ENCODE results near the gene THAP4. TPM values are rescaled to one million over a fixed set of nuclear protein-coding genes. Genes with fewer than 3 reads are reported as not detected.

The THAP4 gene
- total and polyA plus RNA-seq, 2 of the 13 experiments (the other 11 are each of a cell fraction or from before 2014, with no cell fraction given) = 59.7 to 75.7 TPM

DNA sequence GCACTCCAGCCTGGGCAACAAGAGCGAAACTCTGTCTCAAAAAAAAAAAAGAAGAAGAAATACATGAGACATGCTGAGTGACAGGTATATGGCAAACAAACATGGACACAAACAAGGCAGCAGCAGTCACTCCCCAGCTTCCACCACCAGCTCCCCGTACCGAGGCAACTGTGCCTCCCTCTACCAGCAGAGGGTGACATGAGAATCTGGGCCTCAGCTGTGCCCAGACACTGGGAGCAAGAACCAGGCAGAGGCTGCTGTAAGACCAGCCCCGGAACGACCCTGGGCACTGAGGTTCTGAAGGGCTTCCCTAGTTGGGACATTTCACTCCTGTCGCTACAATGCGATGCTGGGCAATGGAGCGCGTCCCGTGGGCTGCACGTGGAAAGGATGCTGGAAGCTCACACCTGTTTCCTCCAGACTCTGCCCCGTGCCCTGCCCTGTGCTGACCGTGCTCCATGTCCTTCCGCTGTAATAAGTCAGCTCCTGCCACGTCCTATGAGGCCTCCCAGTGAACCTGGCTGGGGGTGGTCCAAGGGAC is 41.3 kb downstream of the THAP4 start (continued):
- TF ChIP-seq, protein P1, sequence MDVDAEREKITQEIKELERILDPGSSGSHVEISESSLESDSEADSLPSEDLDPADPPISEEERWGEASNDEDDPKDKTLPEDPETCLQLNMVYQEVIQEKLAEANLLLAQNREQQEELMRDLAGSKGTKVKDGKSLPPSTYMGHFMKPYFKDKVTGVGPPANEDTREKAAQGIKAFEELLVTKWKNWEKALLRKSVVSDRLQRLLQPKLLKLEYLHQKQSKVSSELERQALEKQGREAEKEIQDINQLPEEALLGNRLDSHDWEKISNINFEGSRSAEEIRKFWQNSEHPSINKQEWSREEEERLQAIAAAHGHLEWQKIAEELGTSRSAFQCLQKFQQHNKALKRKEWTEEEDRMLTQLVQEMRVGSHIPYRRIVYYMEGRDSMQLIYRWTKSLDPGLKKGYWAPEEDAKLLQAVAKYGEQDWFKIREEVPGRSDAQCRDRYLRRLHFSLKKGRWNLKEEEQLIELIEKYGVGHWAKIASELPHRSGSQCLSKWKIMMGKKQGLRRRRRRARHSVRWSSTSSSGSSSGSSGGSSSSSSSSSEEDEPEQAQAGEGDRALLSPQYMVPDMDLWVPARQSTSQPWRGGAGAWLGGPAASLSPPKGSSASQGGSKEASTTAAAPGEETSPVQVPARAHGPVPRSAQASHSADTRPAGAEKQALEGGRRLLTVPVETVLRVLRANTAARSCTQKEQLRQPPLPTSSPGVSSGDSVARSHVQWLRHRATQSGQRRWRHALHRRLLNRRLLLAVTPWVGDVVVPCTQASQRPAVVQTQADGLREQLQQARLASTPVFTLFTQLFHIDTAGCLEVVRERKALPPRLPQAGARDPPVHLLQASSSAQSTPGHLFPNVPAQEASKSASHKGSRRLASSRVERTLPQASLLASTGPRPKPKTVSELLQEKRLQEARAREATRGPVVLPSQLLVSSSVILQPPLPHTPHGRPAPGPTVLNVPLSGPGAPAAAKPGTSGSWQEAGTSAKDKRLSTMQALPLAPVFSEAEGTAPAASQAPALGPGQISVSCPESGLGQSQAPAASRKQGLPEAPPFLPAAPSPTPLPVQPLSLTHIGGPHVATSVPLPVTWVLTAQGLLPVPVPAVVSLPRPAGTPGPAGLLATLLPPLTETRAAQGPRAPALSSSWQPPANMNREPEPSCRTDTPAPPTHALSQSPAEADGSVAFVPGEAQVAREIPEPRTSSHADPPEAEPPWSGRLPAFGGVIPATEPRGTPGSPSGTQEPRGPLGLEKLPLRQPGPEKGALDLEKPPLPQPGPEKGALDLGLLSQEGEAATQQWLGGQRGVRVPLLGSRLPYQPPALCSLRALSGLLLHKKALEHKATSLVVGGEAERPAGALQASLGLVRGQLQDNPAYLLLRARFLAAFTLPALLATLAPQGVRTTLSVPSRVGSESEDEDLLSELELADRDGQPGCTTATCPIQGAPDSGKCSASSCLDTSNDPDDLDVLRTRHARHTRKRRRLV (CRISPR knock-in tag; IDR thresholded peaks at IDR 0.05) = no peak
- TF ChIP-seq ZNF674 (CRISPR knock-in tag; IDR thresholded peaks at IDR 0.05; ENCODE audit: low read depth) (no peak), ZNF430 (CRISPR knock-in tag; IDR thresholded peaks at IDR 0.05) (no peak), JDP2 (CRISPR knock-in tag; IDR thresholded peaks at IDR 0.05; ENCODE audit: borderline replicate concordance) (no peak), HMGXB3 (CRISPR knock-in tag; IDR thresholded peaks at IDR 0.05; ENCODE audit: borderline replicate concordance) (no peak), DNMT3B (CRISPR knock-in tag; conservative IDR thresholded peaks at IDR 0.05) (no peak), ZNF317 (CRISPR knock-in tag; IDR thresholded peaks at IDR 0.05) (no peak), CREM (IDR thresholded peaks at IDR 0.05) (no peak), CREM (CRISPR knock-in tag; IDR thresholded peaks at IDR 0.05) (no peak), ZNF333 (CRISPR knock-in tag; IDR thresholded peaks at IDR 0.05; ENCODE audit: borderline replicate concordance) (0 out of 2 replicates have a peak, but pooled peaks have one; percentile 3), SP4 (CRISPR knock-in tag; IDR thresholded peaks at IDR 0.05) (peak; percentile 54; the same call in 1 of the 2 replicates), IRX3 (CRISPR knock-in tag; IDR thresholded peaks at IDR 0.05; ENCODE audit: borderline replicate concordance, low read depth) (no peak), SMC3 (IDR thresholded peaks at IDR 0.05; ENCODE audit: low read length) (peak; percentile 57; the same call in 1 of the 2 replicates), ZNF564 (CRISPR knock-in tag; IDR thresholded peaks at IDR 0.05) (no peak), HNRNPL (IDR thresholded peaks at IDR 0.05; ENCODE audit: low read depth, low read length) (0 out of 2 replicates have a peak, but pooled peaks have one; percentile 33), RAD21 (CRISPR knock-in tag; IDR thresholded peaks at IDR 0.05) (peak; percentile 55; the same call in 1 of the 2 replicates)
- TF ChIP-seq, protein P2, sequence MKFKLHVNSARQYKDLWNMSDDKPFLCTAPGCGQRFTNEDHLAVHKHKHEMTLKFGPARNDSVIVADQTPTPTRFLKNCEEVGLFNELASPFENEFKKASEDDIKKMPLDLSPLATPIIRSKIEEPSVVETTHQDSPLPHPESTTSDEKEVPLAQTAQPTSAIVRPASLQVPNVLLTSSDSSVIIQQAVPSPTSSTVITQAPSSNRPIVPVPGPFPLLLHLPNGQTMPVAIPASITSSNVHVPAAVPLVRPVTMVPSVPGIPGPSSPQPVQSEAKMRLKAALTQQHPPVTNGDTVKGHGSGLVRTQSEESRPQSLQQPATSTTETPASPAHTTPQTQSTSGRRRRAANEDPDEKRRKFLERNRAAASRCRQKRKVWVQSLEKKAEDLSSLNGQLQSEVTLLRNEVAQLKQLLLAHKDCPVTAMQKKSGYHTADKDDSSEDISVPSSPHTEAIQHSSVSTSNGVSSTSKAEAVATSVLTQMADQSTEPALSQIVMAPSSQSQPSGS (CRISPR knock-in tag; IDR thresholded peaks at IDR 0.05) = no peak
- TF ChIP-seq, protein P3, sequence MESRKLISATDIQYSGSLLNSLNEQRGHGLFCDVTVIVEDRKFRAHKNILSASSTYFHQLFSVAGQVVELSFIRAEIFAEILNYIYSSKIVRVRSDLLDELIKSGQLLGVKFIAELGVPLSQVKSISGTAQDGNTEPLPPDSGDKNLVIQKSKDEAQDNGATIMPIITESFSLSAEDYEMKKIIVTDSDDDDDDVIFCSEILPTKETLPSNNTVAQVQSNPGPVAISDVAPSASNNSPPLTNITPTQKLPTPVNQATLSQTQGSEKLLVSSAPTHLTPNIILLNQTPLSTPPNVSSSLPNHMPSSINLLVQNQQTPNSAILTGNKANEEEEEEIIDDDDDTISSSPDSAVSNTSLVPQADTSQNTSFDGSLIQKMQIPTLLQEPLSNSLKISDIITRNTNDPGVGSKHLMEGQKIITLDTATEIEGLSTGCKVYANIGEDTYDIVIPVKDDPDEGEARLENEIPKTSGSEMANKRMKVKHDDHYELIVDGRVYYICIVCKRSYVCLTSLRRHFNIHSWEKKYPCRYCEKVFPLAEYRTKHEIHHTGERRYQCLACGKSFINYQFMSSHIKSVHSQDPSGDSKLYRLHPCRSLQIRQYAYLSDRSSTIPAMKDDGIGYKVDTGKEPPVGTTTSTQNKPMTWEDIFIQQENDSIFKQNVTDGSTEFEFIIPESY (CRISPR knock-in tag; IDR thresholded peaks at IDR 0.05) = no peak
